Eye (tissue), 1 donor: Measurements from ENCODE around the gene PCDHB11.
"Not testable (repeated sequence)": the region's sequence is repeated elsewhere in the genome, so short reads cannot be mapped to it uniquely, and the experiment has no call there.

Experiments
- DNase-seq: peaks from one replicate; pipeline ENCODE4 v3.0.0-alpha.2; 2015

The PCDHB11 gene

GRCh38 chr5:141188682-141189081 lies 10.7 kb upstream of the PCDHB11 start:
- not testable (repeated sequence) for DNase-seq

GRCh38 chr5:141189131-141189530 lies 10.3 kb upstream of the PCDHB11 start:
- not testable (repeated sequence) for DNase-seq

GRCh38 chr5:141192110-141192725 lies 7.2 kb upstream of the PCDHB11 start, which contains the start of gene PCDHB10:
Gene PCDHB10 (plus strand): TSS chr5:141192353. CDS start chr5:141192553, 200 bp downstream.
- DNase-seq: peak; percentile 44

- not testable (repeated sequence) for DNase-seq
These were observed 5.1 kb upstream of the PCDHB11 start for GRCh38 chr5:141194332-141194731.

- DNase-seq: no peak
These were observed 3.1 kb upstream of the PCDHB11 start for GRCh38 chr5:141196363-141196762.

GRCh38 chr5:141201126-141201525 lies 1.7 kb downstream of the PCDHB11 start:
- not testable (repeated sequence) for DNase-seq

- not testable (repeated sequence) for DNase-seq
These were observed 2.2 kb downstream of the PCDHB11 start for GRCh38 chr5:141201646-141202045.

- peak; percentile 36 for DNase-seq
These were observed 9.1 kb downstream of the PCDHB11 start, which contains the start of gene PCDHB12 for GRCh38 chr5:141208478-141208877. Gene PCDHB12 (plus strand): TSS chr5:141208719. CDS start chr5:141208908, 189 bp downstream.

GRCh38 chr5:141210281-141210680 lies 10.9 kb downstream of the PCDHB11 start:
- DNase-seq: not testable (repeated sequence)

- DNase-seq: not testable (repeated sequence)
These were observed 11.4 kb downstream of the PCDHB11 start for GRCh38 chr5:141210849-141211248.

GRCh38 chr5:141213656-141214339 lies 14.4 kb downstream of the PCDHB11 start, which contains the start of gene PCDHB13:
Gene PCDHB13 (plus strand): TSS chr5:141213919. CDS start chr5:141214124, 205 bp downstream.
- DNase-seq: peak; percentile 47

- not testable (repeated sequence) for DNase-seq
These were observed 15.2 kb downstream of the PCDHB11 start for GRCh38 chr5:141214583-141214982.

- DNase-seq: not testable (repeated sequence)
These were observed 16.1 kb downstream of the PCDHB11 start for GRCh38 chr5:141215504-141215903.

- DNase-seq: not testable (repeated sequence)
These were observed 16.6 kb downstream of the PCDHB11 start for GRCh38 chr5:141216035-141216434.

GRCh38 chr5:141223112-141223783 lies 23.8 kb downstream of the PCDHB11 start, which contains the start of gene PCDHB14:
Gene PCDHB14 (plus strand): TSS chr5:141223343. CDS start chr5:141223506, 163 bp downstream.
- peak; percentile 51 for DNase-seq

- DNase-seq: not testable (repeated sequence)
These were observed 25.4 kb downstream of the PCDHB11 start for GRCh38 chr5:141224844-141225243.

- not testable (repeated sequence) for DNase-seq
These were observed 26.0 kb downstream of the PCDHB11 start for GRCh38 chr5:141225421-141225820.

GRCh38 chr5:141234109-141234667 lies 34.8 kb downstream of the PCDHB11 start:
- peak; percentile 37 for DNase-seq

- DNase-seq: not testable (repeated sequence)
These were observed 36.5 kb downstream of the PCDHB11 start for GRCh38 chr5:141235922-141236321.

GRCh38 chr5:141236516-141237313 lies 37.3 kb downstream of the PCDHB11 start:
- DNase-seq: no peak

GRCh38 chr5:141241496-141241895 lies 42.1 kb downstream of the PCDHB11 start:
- no peak for DNase-seq

GRCh38 chr5:141245250-141245717 lies 45.9 kb downstream of the PCDHB11 start, which contains the start of gene PCDHB15:
Gene PCDHB15 (plus strand): TSS chr5:141245395. CDS start chr5:141245579, 184 bp downstream.
- peak; percentile 66 for DNase-seq
